HL-60 (cell line): Measurements from ENCODE around the gene EEF1G.

Source experiments
- CTCF ChIP-seq: IDR thresholded peaks from one replicate; pipeline ENCODE4 v1.5.1; 2011; ENCODE audit warnings: low read length, control low read depth, inconsistent platforms; ENCODE audit not compliant: insufficient read depth
- POLR2AphosphoS5 ChIP-seq: IDR thresholded peaks from 2 replicates; pipeline ENCODE4 v1.6.1; 2012; ENCODE audit warnings: low read depth
- REST ChIP-seq: IDR thresholded peaks from 2 replicates; pipeline ENCODE4 v1.6.1; 2012; ENCODE audit warnings: low read depth; ENCODE audit not compliant: insufficient replicate concordance
- SPI1 ChIP-seq: IDR thresholded peaks from 2 replicates; pipeline ENCODE4 v1.6.1; 2012; ENCODE audit warnings: low read depth, mild to moderate bottlenecking, borderline replicate concordance

- no peak for TF ChIP-seq CTCF
- no peak for TF ChIP-seq REST
- no peak for TF ChIP-seq POLR2AphosphoS5
- TF ChIP-seq SPI1: no peak
Observed at GRCh38 chr11:62532096-62532495, 41.6 kb downstream of the EEF1G start.
